T-helper 9 cell (primary cell): Measurements from ENCODE around the gene SNX20.

Experiments
- DNase-seq: peaks from one replicate; pipeline ENCODE4 v3.0.0-alpha.2; 2020

The SNX20 gene

GRCh38 chr16:50679676-50680555, 1.2 kb downstream of the SNX20 start:
- no peak for DNase-seq

GRCh38 chr16:50679266-50679665, 1.8 kb downstream of the SNX20 start:
- DNase-seq, result no peak

GRCh38 chr16:50678531-50678930, 2.6 kb downstream of the SNX20 start:
- no peak for DNase-seq

- no peak for DNase-seq
These were observed 3.8 kb downstream of the SNX20 start for GRCh38 chr16:50677351-50677750.

- no peak for DNase-seq
These were observed 4.4 kb downstream of the SNX20 start for GRCh38 chr16:50676684-50677225.

- no peak for DNase-seq
These were observed 5.2 kb downstream of the SNX20 start for GRCh38 chr16:50675686-50676610.

- no peak for DNase-seq
These were observed 6.3 kb downstream of the SNX20 start for GRCh38 chr16:50674831-50675230.

GRCh38 chr16:50673496-50674275, 7.4 kb downstream of the SNX20 start:
- no peak for DNase-seq

GRCh38 chr16:50671644-50672260, 9.4 kb downstream of the SNX20 start:
- DNase-seq, result peak; percentile 51

GRCh38 chr16:50670476-50670875, 10.6 kb downstream of the SNX20 start:
- DNase-seq, result no peak

GRCh38 chr16:50669741-50670140, 11.4 kb downstream of the SNX20 start:
- no peak for DNase-seq

- DNase-seq, result no peak
These were observed 12.6 kb downstream of the SNX20 start for GRCh38 chr16:50668368-50669008.

GRCh38 chr16:50667497-50668367, 13.4 kb downstream of the SNX20 start:
- no peak for DNase-seq

GRCh38 chr16:50666658-50667496, 14.2 kb downstream of the SNX20 start:
- no peak for DNase-seq

GRCh38 chr16:50665128-50665878, 15.8 kb downstream of the SNX20 start:
- peak; percentile 86 for DNase-seq

GRCh38 chr16:50664270-50664669, 16.8 kb downstream of the SNX20 start:
- no peak for DNase-seq

GRCh38 chr16:50662306-50662940, 18.7 kb downstream of the SNX20 start:
- DNase-seq, result no peak

GRCh38 chr16:50659806-50660205, 21.3 kb downstream of the SNX20 start:
- DNase-seq, result no peak
